CMK (cell line): ENCODE measurements around the gene USP2.
"Not testable (repeated sequence)": the region's sequence is repeated elsewhere in the genome, so short reads cannot be mapped to it uniquely, and the experiment has no call there.

Experiments used
- DNase-seq: peaks from one replicate; pipeline ENCODE4 v3.0.0-alpha.2; 2010; ENCODE audit warnings: low read depth

The USP2 gene

GRCh38 chr11:119412072-119412471 lies 30.6 kb upstream of the USP2 start:
- no peak for DNase-seq

- no peak for DNase-seq
Measured at GRCh38 chr11:119410501-119410900, 29.0 kb upstream of the USP2 start.

GRCh38 chr11:119409731-119410130 lies 28.2 kb upstream of the USP2 start:
- no peak for DNase-seq

GRCh38 chr11:119406005-119406404 lies 24.5 kb upstream of the USP2 start:
- no peak for DNase-seq

GRCh38 chr11:119405448-119405847 lies 24.0 kb upstream of the USP2 start:
- not testable (repeated sequence) for DNase-seq

- DNase-seq: no peak
Measured at GRCh38 chr11:119404872-119405271, 23.4 kb upstream of the USP2 start.

- no peak for DNase-seq
Measured at GRCh38 chr11:119403021-119403420, 21.5 kb upstream of the USP2 start.

GRCh38 chr11:119402470-119402869 lies 21.0 kb upstream of the USP2 start:
- no peak for DNase-seq

GRCh38 chr11:119400860-119401259 lies 19.4 kb upstream of the USP2 start:
- DNase-seq: no peak

GRCh38 chr11:119397740-119398139 lies 16.2 kb upstream of the USP2 start:
- DNase-seq: no peak

- no peak for DNase-seq
Measured at GRCh38 chr11:119396835-119397234, 15.3 kb upstream of the USP2 start.

- no peak for DNase-seq
Measured at GRCh38 chr11:119391275-119391674, 9.8 kb upstream of the USP2 start.

- DNase-seq: no peak
Measured at GRCh38 chr11:119389611-119390254, 8.2 kb upstream of the USP2 start.

- DNase-seq: no peak
Measured at GRCh38 chr11:119388103-119388502, 6.6 kb upstream of the USP2 start.

GRCh38 chr11:119384332-119384731 lies 2.8 kb upstream of the USP2 start:
- DNase-seq: no peak

GRCh38 chr11:119382513-119382912 lies 1.0 kb upstream of the USP2 start:
- not testable (repeated sequence) for DNase-seq

- DNase-seq: no peak
Measured at GRCh38 chr11:119382101-119382500, 611 bp upstream of the USP2 start.

GRCh38 chr11:119380827-119381180 lies 686 bp downstream of the USP2 start:
- no peak for DNase-seq

- DNase-seq: no peak
Measured at GRCh38 chr11:119380160-119380826, 1.2 kb downstream of the USP2 start.

- no peak for DNase-seq
Measured at GRCh38 chr11:119378851-119379465, 2.5 kb downstream of the USP2 start.

GRCh38 chr11:119377961-119378667 lies 3.4 kb downstream of the USP2 start:
- no peak for DNase-seq

- no peak for DNase-seq
Measured at GRCh38 chr11:119377112-119377901, 4.2 kb downstream of the USP2 start.
